Tibial artery (tissue), 4 donors: Measurements from ENCODE around the gene CD59.

Source experiments
- DNase-seq, 2 donors: peaks; one replicate each; pipeline ENCODE4 v3.0.0-alpha.2; 2019
- H3K27ac ChIP-seq, 2 donors: fragments of 200-600 bp; sonication (generic) in 1 of 2; 1 replicate in 1 of 2; 2 replicates in 1 of 2; pipeline ENCODE4 v1.5.1; 2018 to 2019; ENCODE audit warnings: mild to moderate bottlenecking in 1 of 2
- H3K27me3 ChIP-seq, 2 donors: fragments of 200-600 bp; sonication (generic) in 1 of 2; one replicate each; pipeline versions ENCODE4 v1.5.1 to v1.6.0; 2016 to 2019
- H3K36me3 ChIP-seq, 3 donors: fragments of 200-600 bp; sonication (generic) in 2 of 3; one replicate each; pipeline ENCODE4 v1.5.1; 2016 to 2019; ENCODE audit warnings: mild to moderate bottlenecking in 2 of 3
- H3K4me1 ChIP-seq, 4 donors: fragments of 200-600 bp; sonication (generic) in 2 of 4; 1 replicate in 3 of 4; 2 replicates in 1 of 4; pipeline ENCODE4 v1.5.1; 2016 to 2019
- H3K4me3 ChIP-seq, 2 donors: fragments of 200-600 bp; sonication (generic) in 1 of 2; 1 replicate in 1 of 2; 2 replicates in 1 of 2; pipeline ENCODE4 v1.5.1; 2018 to 2019; ENCODE audit warnings: mild to moderate bottlenecking in 2 of 2
- H3K9me3 ChIP-seq, 3 donors: fragments of 200-600 bp; sonication (generic) in 1 of 3; one replicate each; pipeline ENCODE4 v1.5.1; 2016 to 2019
- intact Hi-C: fragments of 100-400 bp; cut with DNase I; formaldehyde crosslinking; loops from one replicate; pipeline ENCODE4 v1.15.0; 2023; ENCODE audit warnings: low total_unique reads
- TF ChIP-seq, protein P1 (sequence below), 2 experiments: fragments of 200-600 bp in 1 of 2; fragments of 450-650 bp in 1 of 2; IDR thresholded peaks; one replicate each; pipeline ENCODE4 v1.5.1; 2017 to 2019; ENCODE audit warnings: antibody characterized with exemption in 2 of 2, mild to moderate bottlenecking in 1 of 2, moderate library complexity in 1 of 2

Gene CD59

DNA sequence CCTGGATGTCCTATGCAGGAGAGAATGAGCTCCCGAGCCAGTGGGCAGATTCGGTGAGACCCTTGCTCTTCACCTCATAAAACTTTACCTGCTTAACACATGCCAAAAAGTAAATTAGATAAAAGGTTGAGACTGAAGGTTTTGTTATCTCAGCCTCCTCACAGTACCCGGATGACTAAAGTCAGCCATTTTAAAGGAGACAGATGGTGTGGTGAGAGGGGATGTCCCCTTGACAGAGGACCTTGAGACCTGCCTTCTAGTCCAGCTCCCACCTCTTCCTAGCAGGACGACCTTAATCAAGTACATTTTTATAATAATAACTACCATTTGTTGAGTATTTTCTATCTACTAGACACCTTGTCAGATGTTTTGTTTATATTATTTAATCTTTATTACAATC is 75.3 kb downstream of the CD59 start:
- DNase-seq = no peak
- no peaks in the 10 kb centered on the region for H3K4me1 ChIP-seq

DNA sequence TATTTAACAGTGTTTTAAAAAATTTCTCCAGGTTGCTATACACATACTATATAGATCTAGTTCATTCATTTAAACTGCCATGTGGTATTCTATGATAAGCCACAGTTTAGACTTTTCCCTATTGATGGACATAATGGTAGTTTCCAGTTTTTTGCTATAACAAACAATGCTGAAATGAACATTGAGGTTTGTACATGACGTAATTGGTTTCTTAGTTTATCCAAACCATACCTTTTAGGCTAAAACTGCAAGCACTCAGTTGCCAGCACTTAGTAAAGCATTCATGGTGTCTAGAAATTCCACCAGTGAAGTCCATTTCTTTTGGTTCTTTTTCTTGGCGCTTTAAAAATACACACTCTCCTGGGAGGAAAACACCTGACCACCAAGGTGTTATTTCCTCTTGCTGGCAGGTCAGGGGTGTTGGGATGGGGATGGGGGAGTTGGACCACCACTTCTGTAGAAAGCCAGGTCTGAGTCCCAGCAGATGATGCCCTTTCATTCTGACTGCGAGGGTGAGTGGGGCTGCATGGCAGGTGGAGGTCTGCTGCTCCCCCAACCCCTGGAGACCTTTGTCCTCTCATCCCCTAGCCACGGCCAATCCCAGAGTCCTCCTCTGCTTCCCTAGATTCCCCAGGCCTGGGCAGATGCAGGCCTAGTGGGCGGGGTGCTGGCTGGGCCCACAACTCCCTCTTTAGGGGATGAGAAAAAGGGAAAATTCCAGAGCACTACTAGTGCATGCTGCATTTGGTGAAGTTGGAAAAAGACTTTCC is 76.7 kb downstream of the CD59 start:
- TF ChIP-seq, protein P1, sequence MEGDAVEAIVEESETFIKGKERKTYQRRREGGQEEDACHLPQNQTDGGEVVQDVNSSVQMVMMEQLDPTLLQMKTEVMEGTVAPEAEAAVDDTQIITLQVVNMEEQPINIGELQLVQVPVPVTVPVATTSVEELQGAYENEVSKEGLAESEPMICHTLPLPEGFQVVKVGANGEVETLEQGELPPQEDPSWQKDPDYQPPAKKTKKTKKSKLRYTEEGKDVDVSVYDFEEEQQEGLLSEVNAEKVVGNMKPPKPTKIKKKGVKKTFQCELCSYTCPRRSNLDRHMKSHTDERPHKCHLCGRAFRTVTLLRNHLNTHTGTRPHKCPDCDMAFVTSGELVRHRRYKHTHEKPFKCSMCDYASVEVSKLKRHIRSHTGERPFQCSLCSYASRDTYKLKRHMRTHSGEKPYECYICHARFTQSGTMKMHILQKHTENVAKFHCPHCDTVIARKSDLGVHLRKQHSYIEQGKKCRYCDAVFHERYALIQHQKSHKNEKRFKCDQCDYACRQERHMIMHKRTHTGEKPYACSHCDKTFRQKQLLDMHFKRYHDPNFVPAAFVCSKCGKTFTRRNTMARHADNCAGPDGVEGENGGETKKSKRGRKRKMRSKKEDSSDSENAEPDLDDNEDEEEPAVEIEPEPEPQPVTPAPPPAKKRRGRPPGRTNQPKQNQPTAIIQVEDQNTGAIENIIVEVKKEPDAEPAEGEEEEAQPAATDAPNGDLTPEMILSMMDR (IDR thresholded peaks at IDR 0.05) = no peak
- intact Hi-C loops = no loop called here
- H3K36me3 ChIP-seq = no peaks in the 10 kb centered on the region

More for the DNA sequence above, 75.3 kb downstream of the CD59 start:
- intact Hi-C loops = no loop called here
- no peak overlapping the region for H3K4me3 ChIP-seq
- TF ChIP-seq, protein P1 (IDR thresholded peaks at IDR 0.05) = no peak
- no peak overlapping the region for H3K27ac ChIP-seq
- no peaks in the 10 kb centered on the region for H3K36me3 ChIP-seq
- H3K27me3 ChIP-seq = no peaks in the 10 kb centered on the region
- H3K9me3 ChIP-seq = no peaks in the 10 kb centered on the region

DNA sequence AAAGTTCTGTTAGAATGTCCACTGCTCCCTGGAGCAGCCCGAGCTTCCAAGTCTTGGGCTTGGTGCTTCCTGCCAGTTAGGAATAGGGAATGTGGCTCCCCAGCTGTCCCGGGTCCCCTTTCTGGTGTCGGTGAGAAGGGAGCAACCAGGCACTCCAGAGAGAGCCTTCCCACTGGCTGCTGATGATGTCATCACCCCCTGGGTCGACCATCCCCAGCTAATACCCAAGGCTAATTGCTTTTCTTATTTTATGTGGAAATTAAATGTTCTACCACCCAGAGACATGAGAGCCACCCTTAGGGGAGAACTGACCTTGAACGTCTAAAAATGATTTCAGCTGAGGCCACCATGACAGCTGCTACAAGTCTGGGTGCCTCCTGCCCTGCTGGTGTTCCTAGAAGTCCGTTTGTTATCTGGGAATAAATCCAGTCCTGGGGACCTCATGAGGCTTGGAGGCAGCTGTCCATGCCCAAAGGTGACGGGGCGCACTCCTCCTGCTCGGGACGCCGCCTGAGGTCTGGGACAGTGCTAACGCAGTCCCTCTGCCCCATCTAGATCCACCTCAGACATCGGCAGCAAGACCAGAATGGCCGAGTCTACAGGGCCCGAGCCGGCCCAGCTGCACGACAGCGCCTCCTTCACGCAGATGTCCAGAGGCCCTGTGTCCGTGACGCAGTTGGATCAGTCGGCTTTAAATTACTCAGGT is 77.9 kb downstream of the CD59 start:
- Histone ChIP-seq H3K27me3 (no peaks in the 10 kb centered on the region), H3K36me3 (no peaks in the 10 kb centered on the region), H3K4me1 (no peaks in the 10 kb centered on the region), H3K4me3 (no peak overlapping the region), H3K27ac (no peak overlapping the region), H3K9me3 (no peaks in the 10 kb centered on the region)
- TF ChIP-seq, protein P1 (IDR thresholded peaks at IDR 0.05) = no peak
- no peak for DNase-seq
- intact Hi-C loops = no loop called here

More for the DNA sequence above, 76.7 kb downstream of the CD59 start:
- Histone ChIP-seq H3K27ac (no peak overlapping the region), H3K4me3 (no peak overlapping the region), H3K4me1 (no peaks in the 10 kb centered on the region), H3K27me3 (no peaks in the 10 kb centered on the region), H3K9me3 (no peaks in the 10 kb centered on the region)
- DNase-seq = no peak

DNA sequence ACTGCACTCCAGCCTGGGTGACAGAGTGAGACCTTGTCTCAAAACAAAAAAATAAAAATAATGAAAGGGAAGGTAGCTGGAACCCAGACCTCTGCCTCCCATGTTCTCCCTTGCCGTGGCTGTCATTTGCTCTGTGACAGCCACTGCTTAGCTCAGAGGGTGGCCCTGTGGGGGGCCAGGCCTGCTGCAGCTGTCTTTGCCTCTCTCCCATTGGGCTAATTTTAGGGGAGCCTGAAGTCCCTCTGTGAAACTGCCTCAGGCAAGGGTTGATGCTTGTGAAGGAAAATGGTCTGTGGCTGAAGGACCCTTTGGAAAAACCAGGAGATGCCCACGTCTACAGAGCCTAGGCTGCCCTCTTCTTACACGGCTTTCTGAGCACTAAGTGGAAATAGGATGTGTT is 78.5 kb downstream of the CD59 start:
- intact Hi-C loops = no loop called here
- TF ChIP-seq, protein P1 (IDR thresholded peaks at IDR 0.05) = no peak

DNA sequence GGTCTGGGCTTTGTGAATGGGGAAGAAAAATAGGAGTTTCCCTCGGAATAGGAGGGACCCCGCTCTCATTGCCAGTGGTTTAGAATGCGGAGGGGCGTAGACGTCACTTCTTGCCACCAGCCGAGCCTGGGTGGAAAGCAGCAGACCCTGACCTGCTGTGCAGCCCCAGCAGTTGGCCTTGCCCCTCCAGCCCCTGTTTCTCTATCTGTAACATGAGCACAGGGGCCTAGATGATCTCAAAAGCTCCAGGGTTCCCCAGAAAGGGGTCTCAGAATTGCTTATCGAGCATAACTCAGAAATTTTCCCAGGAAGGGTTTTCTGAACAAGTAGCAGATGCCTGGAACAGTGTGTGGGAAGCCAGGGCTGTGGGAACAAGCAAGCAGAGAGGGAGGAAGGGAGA is 79.5 kb downstream of the CD59 start:
- Histone ChIP-seq H3K27me3 (no peaks in the 10 kb centered on the region), H3K36me3 (no peaks in the 10 kb centered on the region), H3K9me3 (no peaks in the 10 kb centered on the region), H3K4me1 (peaks cover 0 to 11% (median 8%) of the 10 kb centered on the region in 4 donors), H3K4me3 (no peak overlapping the region), H3K27ac (no peak overlapping the region)
- TF ChIP-seq, protein P1 (IDR thresholded peaks at IDR 0.05) = no peak
- intact Hi-C loops = no loop called here
- DNase-seq = no peak

More for the DNA sequence above, 78.5 kb downstream of the CD59 start:
- Histone ChIP-seq H3K4me3 (no peak overlapping the region), H3K27ac (no peak overlapping the region), H3K9me3 (no peaks in the 10 kb centered on the region), H3K27me3 (no peaks in the 10 kb centered on the region), H3K36me3 (no peaks in the 10 kb centered on the region), H3K4me1 (peaks cover 0 to 1% (median 0%) of the 10 kb centered on the region in 4 donors)
- no peak for DNase-seq
